H9 (cell line): ENCODE measurements around the gene SRBD1. TPM values are rescaled to one million over a fixed set of nuclear protein-coding genes. Genes with fewer than 3 reads are reported as not detected.

Experiments
- DNase-seq: peaks from one replicate; pipeline ENCODE4 v3.0.0-alpha.2; 2017
- H2AFZ ChIP-seq: one replicate; pipeline ENCODE4 v1.6.1; 2013; ENCODE audit warnings: mild to moderate bottlenecking, low read length, control low read depth, moderate library complexity
- H2AK5ac ChIP-seq: 2 replicates; pipeline ENCODE4 v1.6.1; 2013; ENCODE audit warnings: low read length, control low read depth, mixed read lengths; ENCODE audit not compliant: insufficient read length
- H2BK120ac ChIP-seq: one replicate; pipeline ENCODE4 v1.6.1; 2013; ENCODE audit warnings: low read depth, mild to moderate bottlenecking, low read length, control low read depth, inconsistent platforms; ENCODE audit not compliant: poor library complexity, severe bottlenecking
- H2BK12ac ChIP-seq: 2 replicates; pipeline ENCODE4 v1.6.1; 2013; ENCODE audit warnings: low read length, control low read depth, mixed read lengths, low read depth; ENCODE audit not compliant: insufficient read length
- H2BK15ac ChIP-seq: 2 replicates; pipeline ENCODE4 v1.6.1; 2013; ENCODE audit warnings: low read depth, low read length, control low read depth
- H2BK20ac ChIP-seq: one replicate; pipeline ENCODE4 v1.6.1; 2013; ENCODE audit warnings: low read depth, mild to moderate bottlenecking, low read length, control low read depth, inconsistent platforms; ENCODE audit not compliant: poor library complexity, severe bottlenecking
- H2BK5ac ChIP-seq: 2 replicates; pipeline ENCODE4 v1.6.1; 2013; ENCODE audit warnings: low read length, control low read depth, mixed read lengths; ENCODE audit not compliant: insufficient read length
- H3K14ac ChIP-seq: 2 replicates; pipeline ENCODE4 v1.6.1; 2013; ENCODE audit warnings: low read length, control low read depth; ENCODE audit not compliant: insufficient read depth
- H3K18ac ChIP-seq: 2 replicates; pipeline ENCODE4 v1.6.1; 2013; ENCODE audit warnings: low read depth, mild to moderate bottlenecking, mixed read lengths, low read length, control low read depth; ENCODE audit not compliant: insufficient read length
- H3K23ac ChIP-seq: 2 replicates; pipeline ENCODE4 v1.6.1; 2013; ENCODE audit warnings: low read length, control low read depth, mixed read lengths, low read depth; ENCODE audit not compliant: insufficient read length
- H3K23me2 ChIP-seq: 2 replicates; pipeline ENCODE4 v1.6.1; 2013; ENCODE audit warnings: low read depth, mild to moderate bottlenecking, mixed read lengths, low read length, control low read depth; ENCODE audit not compliant: insufficient read length, poor library complexity, severe bottlenecking
- H3K27ac ChIP-seq: 2 replicates; pipeline ENCODE4 v1.5.1; 2013; ENCODE audit warnings: low read length, control low read depth, mixed read lengths, low read depth; ENCODE audit not compliant: insufficient read length
- H3K27me3 ChIP-seq: 2 replicates; pipeline ENCODE4 v1.6.1; 2013; ENCODE audit warnings: low read length, control low read depth, inconsistent platforms; ENCODE audit not compliant: insufficient read depth
- H3K4ac ChIP-seq: 2 replicates; pipeline ENCODE4 v1.6.1; 2013; ENCODE audit warnings: low read depth, mild to moderate bottlenecking, control low read depth, inconsistent platforms, low read length, moderate library complexity
- H3K4me1 ChIP-seq: 2 replicates; pipeline ENCODE4 v1.6.1; 2013; ENCODE audit warnings: low read length, control low read depth, inconsistent platforms; ENCODE audit not compliant: insufficient read depth
- H3K4me2 ChIP-seq: 2 replicates; pipeline ENCODE4 v1.6.1; 2013; ENCODE audit warnings: low read length, control low read depth, mixed read lengths; ENCODE audit not compliant: insufficient read length, insufficient read depth
- H3K56ac ChIP-seq: 2 replicates; pipeline ENCODE4 v1.6.1; 2013; ENCODE audit warnings: low read depth, mild to moderate bottlenecking, mixed read lengths, low read length, control low read depth; ENCODE audit not compliant: insufficient read length
- H3K79me1 ChIP-seq: 2 replicates; pipeline ENCODE4 v1.6.1; 2013; ENCODE audit warnings: low read depth, mild to moderate bottlenecking, moderate library complexity, low read length, control low read depth, inconsistent platforms; ENCODE audit not compliant: insufficient read depth, poor library complexity, severe bottlenecking
- H3K79me2 ChIP-seq: 2 replicates; pipeline ENCODE4 v1.6.1; 2013; ENCODE audit warnings: low read length, control low read depth, inconsistent platforms; ENCODE audit not compliant: insufficient read depth
- H3K9ac ChIP-seq: 2 replicates; pipeline ENCODE4 v1.6.1; 2013; ENCODE audit warnings: low read length, control low read depth, mixed read lengths; ENCODE audit not compliant: insufficient read length; ENCODE audit errors: extremely low read depth
- H3K9me3 ChIP-seq: one replicate; pipeline ENCODE4 v1.6.1; 2013; ENCODE audit warnings: low read depth, low read length, inconsistent platforms; ENCODE audit not compliant: control insufficient read depth
- H3T11ph ChIP-seq: one replicate; pipeline ENCODE4 v1.6.1; 2013; ENCODE audit warnings: mild to moderate bottlenecking, low read length, control low read depth, inconsistent platforms
- H4K20me1 ChIP-seq: one replicate; pipeline ENCODE4 v1.6.1; 2013; ENCODE audit not compliant: control insufficient read depth, insufficient read length, insufficient read depth
- H4K5ac ChIP-seq: 2 replicates; pipeline ENCODE4 v1.6.1; 2013; ENCODE audit warnings: low read depth, mild to moderate bottlenecking, mixed read lengths, low read length, control low read depth; ENCODE audit not compliant: insufficient read length
- H4K8ac ChIP-seq: replicated peaks from 2 replicates; pipeline ENCODE4 v1.6.1; 2013; ENCODE audit warnings: low read length, control low read depth, mixed read lengths, low read depth; ENCODE audit not compliant: insufficient read length
- H4K91ac ChIP-seq: 2 replicates; pipeline ENCODE4 v1.6.1; 2013; ENCODE audit warnings: low read depth, mild to moderate bottlenecking, moderate library complexity, mixed read lengths, low read length, control low read depth; ENCODE audit not compliant: insufficient read length
- H3K27ac Mint-ChIP-seq, 3 experiments: 2 replicates in 2 of 3; 3 replicates in 1 of 3; pipeline ENCODE4 v1.8.0; 2020 to 2021; ENCODE audit warnings: mixed read lengths in 3 of 3, mild to moderate bottlenecking in 1 of 3, moderate library complexity in 1 of 3
- H3K27me3 Mint-ChIP-seq: 2 replicates; pipeline ENCODE4 v1.8.0; 2021; ENCODE audit warnings: low read depth, mild to moderate bottlenecking, moderate library complexity, mixed read lengths
- H3K36me3 Mint-ChIP-seq, 3 experiments: 2 replicates in 2 of 3; 3 replicates in 1 of 3; pipeline ENCODE4 v1.8.0; 2020 to 2021; ENCODE audit warnings: low read depth in 3 of 3, mixed read lengths in 3 of 3; ENCODE audit not compliant: insufficient read depth in 1 of 3
- H3K4me1 Mint-ChIP-seq, 2 experiments: 2 replicates each; pipeline ENCODE4 v1.8.0; 2020; ENCODE audit warnings: mixed read lengths in 2 of 2
- H3K4me3 Mint-ChIP-seq, 2 experiments: 2 replicates in 1 of 2; 3 replicates in 1 of 2; pipeline ENCODE4 v1.8.0; 2020 to 2021; ENCODE audit warnings: mild to moderate bottlenecking in 2 of 2, mixed read lengths in 2 of 2, moderate library complexity in 1 of 2
- H3K9me3 Mint-ChIP-seq, 2 experiments: 2 replicates in 1 of 2; 3 replicates in 1 of 2; pipeline ENCODE4 v1.8.0; 2020; ENCODE audit warnings: mild to moderate bottlenecking in 2 of 2, mixed read lengths in 2 of 2, moderate library complexity in 1 of 2
- CTCF ChIP-seq: fragments of 200-600 bp; sonication (generic); conservative IDR thresholded peaks from 3 replicates; pipeline ENCODE4 v1.8.0; 2021; ENCODE audit warnings: antibody characterized with exemption, mild to moderate bottlenecking
- WGBS: extraction: QIAGEN DNeasy Blood & Tissue Kit; methylation state at CpG from one replicate; pipeline ENCODE4 v1.1.7; 2013; ENCODE audit warnings: missing lambda C conversion rate, low lambda C conversion rate, mixed read lengths; ENCODE audit not compliant: insufficient read length; ENCODE audit errors: extremely low coverage; 5-methylcytosine and 5-hydroxymethylcytosine counted together
- total RNA-seq: library from RNA; stranded (reverse); gene quantifications from 2 replicates; pipeline ENCODE4 v1.2.1, GENCODE V29; 2021

Gene SRBD1
- total RNA-seq, 1 experiment from 2014 or later: 18.3 TPM

GRCh38 chr2:45388541-45389100 is 222.4 kb downstream of the SRBD1 start:
- Mint-ChIP-seq H3K36me3 (peaks cover 8 to 19% (median 14%) of the 10 kb centered on the region in 3 experiments; a peak in 6 of 7 replicates), H3K27ac (no peak overlapping the region), H3K9me3 (no peaks in the 10 kb centered on the region), H3K27me3 (no peaks in the 10 kb centered on the region), H3K4me3 (no peak overlapping the region), H3K4me1 (peaks cover 37 to 40% of the 10 kb centered on the region in 2 experiments)
- Histone ChIP-seq H3K79me1 (no peaks in the 10 kb centered on the region), H2AFZ (no peak overlapping the region), H4K8ac (no peak overlapping the region), H3K23me2 (no peaks in the 10 kb centered on the region), H2BK12ac (no peak overlapping the region), H4K20me1 (no peaks in the 10 kb centered on the region), H4K5ac (no peak overlapping the region), H3K27ac (no peak overlapping the region), H3K27me3 (no peaks in the 10 kb centered on the region), H3K9ac (no peak overlapping the region), H3K23ac (no peak overlapping the region), H3K4me1 (peaks cover 11% of the 10 kb centered on the region; the same call in 1 of the 2 replicates), H2BK5ac (no peak overlapping the region), H2BK120ac (no peak overlapping the region), H3T11ph (no peak overlapping the region), H2BK20ac (no peak overlapping the region), H2BK15ac (no peak overlapping the region), H3K79me2 (no peaks in the 10 kb centered on the region), H2AK5ac (no peak overlapping the region), H3K9me3 (no peaks in the 10 kb centered on the region), H3K56ac (no peak overlapping the region), H3K4me2 (no peak overlapping the region), H3K18ac (no peak overlapping the region), H4K91ac (no peak overlapping the region), H3K14ac (no peak overlapping the region), H3K4ac (no peak overlapping the region)
- no peak for DNase-seq
- WGBS: no CpG with 5 or more reads among the region's 4 CpGs
- no peak for TF ChIP-seq CTCF
